B cell (primary cell): ENCODE results near the gene NTS. TPM values are rescaled to one million over a fixed set of nuclear protein-coding genes. Genes with fewer than 3 reads are reported as not detected.

Experiments
- ATAC-seq: fragments of 200-7000 bp; cut with Tn5 transposase; one replicate; pipeline ENCODE4 v1.10.0; 2021; ENCODE audit warnings: low read depth, mild to moderate bottlenecking, moderate number of reproducible peaks, moderate library complexity
- CTCF ChIA-PET: fragments of 350-600 bp; sonication (Branson Sonifier 250); formaldehyde crosslinking; loops from one replicate; lab custom pipeline; 2021; ENCODE audit warnings: antibody characterized with exemption, inconsistent platforms; lab: Charles Lee
- POLR2A ChIA-PET: fragments of 350-600 bp; sonication (Branson Sonifier 250); formaldehyde crosslinking; loops from one replicate; lab custom pipeline; 2021; ENCODE audit warnings: antibody characterized with exemption; lab: Charles Lee
- DNase-seq: peaks from one replicate; pipeline ENCODE4 v3.0.0; 2013
- H2AFZ ChIP-seq: 2 replicates; pipeline ENCODE4 v1.6.1; 2012; ENCODE audit warnings: mild to moderate bottlenecking, low read depth, low read length; ENCODE audit not compliant: insufficient read depth, poor library complexity, severe bottlenecking
- H3K27ac ChIP-seq, 2 donors: 1 replicate in 1 of 2; 2 replicates in 1 of 2; pipeline ENCODE4 v1.5.1; 2012 to 2013; ENCODE audit warnings: low read length in 2 of 2, mild to moderate bottlenecking in 2 of 2, moderate library complexity in 1 of 2
- H3K27me3 ChIP-seq, 4 experiments: fragments of 200-600 bp in 1 of 4; sonication (generic) in 1 of 4; replicated peaks in 1 of 4; 1 replicate in 2 of 4; 2 replicates in 2 of 4; pipeline versions ENCODE4 v1.6.1 to v1.7.0; 2013 to 2016; ENCODE audit warnings: low read length in 3 of 4, mild to moderate bottlenecking in 2 of 4, mixed read lengths in 1 of 4, moderate library complexity in 1 of 4; ENCODE audit not compliant: insufficient read depth in 4 of 4, control insufficient read depth in 3 of 4; ENCODE audit errors: control extremely low read depth in 1 of 4
- H3K36me3 ChIP-seq, 2 experiments: replicated peaks in 1 of 2; 1 replicate in 1 of 2; 2 replicates in 1 of 2; pipeline versions ENCODE4 v1.6.1 to v1.7.1; 2013; ENCODE audit warnings: low read length in 1 of 2; ENCODE audit not compliant: insufficient read depth in 2 of 2, control insufficient read depth in 1 of 2; ENCODE audit errors: control extremely low read depth in 1 of 2, extremely low read depth in 1 of 2
- H3K4me1 ChIP-seq, 2 donors: fragments of 200-600 bp in 1 of 2; sonication (generic) in 1 of 2; 1 replicate in 1 of 2; 2 replicates in 1 of 2; pipeline versions ENCODE4 v1.5.1 to v1.6.1; 2013 to 2017; ENCODE audit warnings: low read length in 2 of 2; ENCODE audit not compliant: control insufficient read depth in 2 of 2, insufficient read depth in 2 of 2
- H3K4me2 ChIP-seq: replicated peaks from 2 replicates; pipeline ENCODE3; 2012; ENCODE audit warnings: mild to moderate bottlenecking, low read depth, low read length; ENCODE audit not compliant: poor library complexity, severe bottlenecking
- H3K4me3 ChIP-seq, 5 experiments: fragments of 200-600 bp in 1 of 5; sonication (generic) in 1 of 5; 1 replicate in 3 of 5; 2 replicates in 2 of 5; pipeline versions ENCODE4 v1.5.1 to v1.7.0; 2011 to 2016; ENCODE audit warnings: low read length in 4 of 5, mild to moderate bottlenecking in 4 of 5, low read depth in 2 of 5, control low read depth in 1 of 5, moderate library complexity in 1 of 5; ENCODE audit not compliant: insufficient read depth in 1 of 5; ENCODE audit errors: control extremely low read depth in 1 of 5, extremely low read depth in 1 of 5
- H3K79me2 ChIP-seq: fragments of 200-600 bp; sonication (generic); one replicate; pipeline ENCODE4 v1.6.0; 2016; ENCODE audit warnings: low read length; ENCODE audit not compliant: control insufficient read depth, insufficient read depth
- H3K9ac ChIP-seq: fragments of 200-600 bp; sonication (generic); 2 replicates; pipeline ENCODE4 v1.6.1; 2017; ENCODE audit warnings: mild to moderate bottlenecking, low read length, moderate library complexity
- H3K9me3 ChIP-seq, 3 donors: one replicate each; pipeline versions ENCODE4 v1.6.1 to v1.7.1; 2013; ENCODE audit warnings: low read length in 2 of 3; ENCODE audit not compliant: control insufficient read depth in 2 of 3, insufficient read depth in 1 of 3; ENCODE audit errors: control extremely low read depth in 1 of 3
- H4K20me1 ChIP-seq: 2 replicates; pipeline ENCODE4 v1.6.0; 2012; ENCODE audit warnings: mild to moderate bottlenecking, low read length; ENCODE audit not compliant: insufficient read depth, control insufficient read depth, poor library complexity, severe bottlenecking
- H3K27ac Mint-ChIP-seq: one replicate; pipeline ENCODE4 v1.8.0; 2021; ENCODE audit warnings: mixed read lengths
- H3K27me3 Mint-ChIP-seq: one replicate; pipeline ENCODE4 v1.8.0; 2021; ENCODE audit warnings: mixed read lengths
- H3K4me1 Mint-ChIP-seq: one replicate; pipeline ENCODE4 v1.8.0; 2021; ENCODE audit warnings: mixed read lengths
- H3K4me3 Mint-ChIP-seq: one replicate; pipeline ENCODE4 v1.8.0; 2021; ENCODE audit warnings: mixed read lengths
- H3K9me3 Mint-ChIP-seq: one replicate; pipeline ENCODE4 v1.8.0; 2022; ENCODE audit warnings: mixed read lengths; ENCODE audit not compliant: insufficient read depth
- CTCF ChIP-seq: fragments of 200-600 bp; IDR thresholded peaks from one replicate; pipeline ENCODE4 v1.8.0; 2022; ENCODE audit warnings: antibody characterized with exemption, mild to moderate bottlenecking
- EZH2 ChIP-seq: IDR thresholded peaks from 2 replicates; pipeline ENCODE4 v1.6.1; 2012; ENCODE audit warnings: borderline replicate concordance, low read depth, mild to moderate bottlenecking, moderate library complexity, low read length; ENCODE audit not compliant: insufficient read depth, poor library complexity, severe bottlenecking
- WGBS: methylation state at CpG from one replicate; pipeline ENCODE4 v1.1.5; 2013; ENCODE audit warnings: missing lambda C conversion rate; ENCODE audit not compliant: insufficient coverage; 5-methylcytosine and 5-hydroxymethylcytosine counted together
- intact Hi-C: fragments of 100-400 bp; cut with micrococcal nuclease; formaldehyde crosslinking; loops from one replicate; pipeline ENCODE4 v1.10.0; 2022
- polyA plus RNA-seq: library from polyadenylated mRNA; depleted of rRNA; stranded (reverse); fragments of >200 nt; gene quantifications from 2 replicates; pipeline ENCODE4 v1.2.3, GENCODE V29; 2012
- total RNA-seq, 2 donors: library from RNA; stranded (reverse); fragments of 120-200 nt in 1 of 2; gene quantifications; 1 replicate in 1 of 2; 2 replicates in 1 of 2; pipeline versions ENCODE4 v1.2.3 to v1.2.4, GENCODE V29; 2013 to 2022

Gene NTS
- total and polyA plus RNA-seq, 2 donors (not counting 1 experiment from before 2014, with no cell fraction given) = not detected

GRCh38 chr12:85855305-85855704, 18.8 kb upstream of the NTS start:
- POLR2A ChIA-PET = no interaction called here
- no peak for DNase-seq
- Mint-ChIP-seq H3K27me3 (no peaks in the 10 kb centered on the region), H3K27ac (no peak overlapping the region), H3K4me3 (no peak overlapping the region), H3K9me3 (peaks cover 3% of the 10 kb centered on the region), H3K4me1 (no peaks in the 10 kb centered on the region)
- Histone ChIP-seq H3K9me3 (peaks cover 0 to 10% (median 0%) of the 10 kb centered on the region in 3 donors), H3K4me1 (no peaks in the 10 kb centered on the region), H3K9ac (no peak overlapping the region), H4K20me1 (no peaks in the 10 kb centered on the region), H3K27ac (no peak overlapping the region), H3K27me3 (no peaks in the 10 kb centered on the region), H3K4me3 (no peak overlapping the region), H3K36me3 (no peaks in the 10 kb centered on the region), H2AFZ (no peak overlapping the region), H3K4me2 (no peak overlapping the region), H3K79me2 (no peaks in the 10 kb centered on the region)
- TF ChIP-seq EZH2 (no peak), CTCF (no peak)
- ATAC-seq = no peak
- CTCF ChIA-PET = no interaction called here
- 88% methylated on average over 6 of the region's 6 CpGs for whole genome bisulfite sequencing
- intact Hi-C loops = no loop called here

- POLR2A ChIA-PET = no interaction called here
- no peak for TF ChIP-seq EZH2
- TF ChIP-seq CTCF = no peak
- H3K36me3 ChIP-seq = no peaks in the 10 kb centered on the region
Measured at GRCh38 chr12:85856966-85857365, 17.1 kb upstream of the NTS start.

More at GRCh38 chr12:85856966-85857365, 17.1 kb upstream of the NTS start:
- Histone ChIP-seq H3K9ac (no peak overlapping the region), H3K9me3 (peaks cover 0 to 10% (median 0%) of the 10 kb centered on the region in 3 donors), H2AFZ (no peak overlapping the region), H3K4me3 (no peak overlapping the region), H3K79me2 (no peaks in the 10 kb centered on the region), H3K27ac (no peak overlapping the region), H3K4me2 (no peak overlapping the region), H3K27me3 (no peaks in the 10 kb centered on the region), H3K4me1 (no peaks in the 10 kb centered on the region), H4K20me1 (no peaks in the 10 kb centered on the region)
- H3K9me3 Mint-ChIP-seq = no peaks in the 10 kb centered on the region
- intact Hi-C loops = no loop called here
- H3K27ac Mint-ChIP-seq = no peak overlapping the region
- ATAC-seq = no peak
- H3K4me1 Mint-ChIP-seq = no peaks in the 10 kb centered on the region
- H3K27me3 Mint-ChIP-seq = no peaks in the 10 kb centered on the region
- H3K4me3 Mint-ChIP-seq = no peak overlapping the region
- CTCF ChIA-PET = no interaction called here
- no peak for DNase-seq
- WGBS = 68% methylated on average over 3 of the region's 3 CpGs
